ENCODE results near the gene BRSK2. TPM values are rescaled to one million over a fixed set of nuclear protein-coding genes. Genes with fewer than 3 reads are reported as not detected.
A peak's percentile ranks its signal among the peaks of the same experiment; 100 is the strongest.
"Not testable (repeated sequence)": the region's sequence is repeated elsewhere in the genome, so short reads cannot be mapped to it uniquely, and the experiment has no call there.

The BRSK2 gene
- total and polyA plus RNA-seq, 4 experiments from 2014 or later: 0.18 to 0.47 (median 0.32) TPM

GRCh38 chr11:1508491-1508891 lies 118.8 kb downstream of the BRSK2 start:
- H3K36me3 Mint-ChIP-seq: peaks cover 4 to 9% of the 10 kb centered on the region in 2 donors
- POLR2A ChIA-PET (ENCODE audit: partially characterized antibody): no interaction called here
- H3K27me3 Mint-ChIP-seq: no peaks in the 10 kb centered on the region
- intact Hi-C loops (cut with micrococcal nuclease): no loop called here
- CTCF ChIA-PET (ENCODE audit: partially characterized antibody): no interaction called here
- Histone ChIP-seq H3K36me3 (ENCODE audit: insufficient read depth, low read length) (no peaks in the 10 kb centered on the region), H3K4me1 (ENCODE audit: insufficient read depth, low read length) (peaks cover 13% of the 10 kb centered on the region), H3K4me3 (ENCODE audit: low read length in 2 of 2) (no peak overlapping the region), H3K27ac (ENCODE audit: low read depth, low read length) (no peak overlapping the region), H3K27me3 (ENCODE audit: insufficient read depth, low read length) (no peaks in the 10 kb centered on the region), H3K9me3 (ENCODE audit: control insufficient read depth in 1 of 2, low read length in 2 of 2) (no peaks in the 10 kb centered on the region)
- no peak overlapping the region for H3K4me3 Mint-ChIP-seq
- H3K27ac Mint-ChIP-seq: peak overlapping the region in 1 of 7 donors; percentile 56
- peaks cover 23 to 68% (median 41%) of the 10 kb centered on the region in 4 donors for H3K4me1 Mint-ChIP-seq
- DNase-seq: no peak
- H3K9me3 Mint-ChIP-seq: peaks cover 0 to 1% (median 0%) of the 10 kb centered on the region in 8 donors

GRCh38 chr11:1508986-1509385 lies 119.3 kb downstream of the BRSK2 start:
- H3K9me3 ChIP-seq (ENCODE audit: control insufficient read depth in 1 of 2, low read length in 2 of 2): no peaks in the 10 kb centered on the region
- H3K36me3 Mint-ChIP-seq: peaks cover 5 to 11% of the 10 kb centered on the region in 2 donors
- POLR2A ChIA-PET (ENCODE audit: partially characterized antibody): no interaction called here
- peak overlapping the region in 1 of 7 donors; percentile 43 for H3K27ac Mint-ChIP-seq
- no peak for DNase-seq
- no peak overlapping the region for H3K4me3 ChIP-seq (ENCODE audit: low read length in 2 of 2)
- no peaks in the 10 kb centered on the region for H3K27me3 Mint-ChIP-seq
- intact Hi-C loops (cut with micrococcal nuclease): no loop called here
- no peak overlapping the region for H3K27ac ChIP-seq (ENCODE audit: low read depth, low read length)
- H3K4me1 ChIP-seq (ENCODE audit: insufficient read depth, low read length): peaks cover 14% of the 10 kb centered on the region
- peaks cover 0 to 1% (median 0%) of the 10 kb centered on the region in 8 donors for H3K9me3 Mint-ChIP-seq
- no peaks in the 10 kb centered on the region for H3K36me3 ChIP-seq (ENCODE audit: insufficient read depth, low read length)
- H3K27me3 ChIP-seq (ENCODE audit: insufficient read depth, low read length): no peaks in the 10 kb centered on the region
- peaks cover 25 to 67% (median 43%) of the 10 kb centered on the region in 4 donors for H3K4me1 Mint-ChIP-seq
- CTCF ChIA-PET (ENCODE audit: partially characterized antibody): no interaction called here
- H3K4me3 Mint-ChIP-seq: peak overlapping the region in 1 of 8 donors; percentile 23

- DNase-seq: no peak
- Mint-ChIP-seq H3K9me3 (peaks cover 0 to 1% (median 0%) of the 10 kb centered on the region in 8 donors), H3K27ac (peak overlapping the region in 3 of 7 donors; percentile 30 to 87 (median 43)), H3K4me3 (peak overlapping the region in 4 of 8 donors; percentile 3 to 47 (median 15)), H3K27me3 (no peaks in the 10 kb centered on the region), H3K4me1 (peaks cover 25 to 69% (median 49%) of the 10 kb centered on the region in 4 donors), H3K36me3 (peaks cover 5 to 15% of the 10 kb centered on the region in 2 donors)
- Histone ChIP-seq H3K4me3 (ENCODE audit: low read length in 2 of 2) (no peak overlapping the region), H3K36me3 (ENCODE audit: insufficient read depth, low read length) (no peaks in the 10 kb centered on the region), H3K27ac (ENCODE audit: low read depth, low read length) (no peak overlapping the region), H3K4me1 (ENCODE audit: insufficient read depth, low read length) (peaks cover 19% of the 10 kb centered on the region), H3K27me3 (ENCODE audit: insufficient read depth, low read length) (no peaks in the 10 kb centered on the region), H3K9me3 (ENCODE audit: control insufficient read depth in 1 of 2, low read length in 2 of 2) (no peaks in the 10 kb centered on the region)
- intact Hi-C loops (cut with micrococcal nuclease): no loop called here
- ChIA-PET CTCF (ENCODE audit: partially characterized antibody) (no interaction called here), POLR2A (ENCODE audit: partially characterized antibody) (no interaction called here)
Observed at GRCh38 chr11:1509626-1510255, 120.0 kb downstream of the BRSK2 start.

- peaks cover 24% of the 10 kb centered on the region for H3K4me1 ChIP-seq (ENCODE audit: insufficient read depth, low read length)
- peaks cover 27 to 72% (median 49%) of the 10 kb centered on the region in 4 donors for H3K4me1 Mint-ChIP-seq
- H3K4me3 ChIP-seq (ENCODE audit: low read length in 2 of 2); H3K9me3 Mint-ChIP-seq; H3K9me3 ChIP-seq (ENCODE audit: control insufficient read depth in 1 of 2, low read length in 2 of 2); H3K27me3 Mint-ChIP-seq; H3K27ac Mint-ChIP-seq; H3K27me3 ChIP-seq (ENCODE audit: insufficient read depth, low read length); H3K4me3 Mint-ChIP-seq; intact Hi-C loops (cut with micrococcal nuclease); DNase-seq; POLR2A ChIA-PET (ENCODE audit: partially characterized antibody); H3K27ac ChIP-seq (ENCODE audit: low read depth, low read length); CTCF ChIA-PET (ENCODE audit: partially characterized antibody); H3K36me3 ChIP-seq (ENCODE audit: insufficient read depth, low read length): not testable (repeated sequence)
- H3K36me3 Mint-ChIP-seq: peaks cover 5 to 15% of the 10 kb centered on the region in 2 donors
Observed at GRCh38 chr11:1510351-1510750, 120.6 kb downstream of the BRSK2 start.

GRCh38 chr11:1510928-1511327 lies 121.2 kb downstream of the BRSK2 start:
- Histone ChIP-seq H3K27me3 (ENCODE audit: insufficient read depth, low read length) (no peaks in the 10 kb centered on the region), H3K9me3 (ENCODE audit: control insufficient read depth in 1 of 2, low read length in 2 of 2) (no peaks in the 10 kb centered on the region), H3K4me1 (ENCODE audit: insufficient read depth, low read length) (peaks cover 30% of the 10 kb centered on the region), H3K36me3 (ENCODE audit: insufficient read depth, low read length) (no peaks in the 10 kb centered on the region), H3K27ac (ENCODE audit: low read depth, low read length) (no peak overlapping the region), H3K4me3 (ENCODE audit: low read length in 2 of 2) (no peak overlapping the region)
- no peak for DNase-seq
- Mint-ChIP-seq H3K36me3 (peaks cover 5 to 15% of the 10 kb centered on the region in 2 donors), H3K9me3 (peaks cover 0 to 1% (median 0%) of the 10 kb centered on the region in 8 donors), H3K27me3 (no peaks in the 10 kb centered on the region), H3K27ac (peak overlapping the region in 2 of 7 donors; percentile 3 to 35), H3K4me3 (peak overlapping the region in 1 of 8 donors; percentile 12), H3K4me1 (peaks cover 28 to 78% (median 52%) of the 10 kb centered on the region in 4 donors)
- intact Hi-C loops (cut with micrococcal nuclease): no loop called here
- ChIA-PET CTCF (ENCODE audit: partially characterized antibody) (interaction anchor here (0.9 kb wide), 1 partner anchor 308 kb away, joined by 4 read pairs; no protein-coding TSS in a partner anchor), POLR2A (ENCODE audit: partially characterized antibody) (no interaction called here)

- H3K27ac Mint-ChIP-seq: peak overlapping the region in 4 of 7 donors; percentile 11 to 72 (median 46)
- Histone ChIP-seq H3K4me1 (ENCODE audit: insufficient read depth, low read length) (peaks cover 40% of the 10 kb centered on the region), H3K36me3 (ENCODE audit: insufficient read depth, low read length) (no peaks in the 10 kb centered on the region), H3K27ac (ENCODE audit: low read depth, low read length) (no peak overlapping the region), H3K9me3 (ENCODE audit: control insufficient read depth in 1 of 2, low read length in 2 of 2) (no peaks in the 10 kb centered on the region), H3K4me3 (ENCODE audit: low read length in 2 of 2) (no peak overlapping the region), H3K27me3 (ENCODE audit: insufficient read depth, low read length) (no peaks in the 10 kb centered on the region)
- no peaks in the 10 kb centered on the region for H3K27me3 Mint-ChIP-seq
- DNase-seq: no peak
- peaks cover 5 to 20% of the 10 kb centered on the region in 2 donors for H3K36me3 Mint-ChIP-seq
- peaks cover 0 to 1% (median 0%) of the 10 kb centered on the region in 8 donors for H3K9me3 Mint-ChIP-seq
- POLR2A ChIA-PET (ENCODE audit: partially characterized antibody): no interaction called here
- CTCF ChIA-PET (ENCODE audit: partially characterized antibody): no interaction called here
- H3K4me1 Mint-ChIP-seq: peaks cover 34 to 79% (median 57%) of the 10 kb centered on the region in 4 donors
- intact Hi-C loops (cut with micrococcal nuclease): no loop called here
- no peak overlapping the region for H3K4me3 Mint-ChIP-seq
Observed at GRCh38 chr11:1511937-1512496, 122.3 kb downstream of the BRSK2 start.
